HFFc6 (cell line): ENCODE measurements around the gene ONECUT2. TPM values are rescaled to one million over a fixed set of nuclear protein-coding genes. Genes with fewer than 3 reads are reported as not detected.

ENCODE experiments used
- DNase-seq: peaks from one replicate; pipeline ENCODE4 v3.0.0-alpha.2; 2018
- H3K27ac Mint-ChIP-seq: 2 replicates; pipeline ENCODE4 v1.8.0; 2020; ENCODE audit warnings: mild to moderate bottlenecking, mixed read lengths
- H3K27me3 Mint-ChIP-seq: 2 replicates; pipeline ENCODE4 v1.8.0; 2021; ENCODE audit warnings: mild to moderate bottlenecking, moderate library complexity, mixed read lengths; ENCODE audit not compliant: insufficient read depth
- H3K36me3 Mint-ChIP-seq: 2 replicates; pipeline ENCODE4 v1.8.0; 2021; ENCODE audit warnings: low read depth, mixed read lengths
- H3K4me1 Mint-ChIP-seq: 2 replicates; pipeline ENCODE4 v1.8.0; 2020; ENCODE audit warnings: low read depth, mixed read lengths
- H3K4me3 Mint-ChIP-seq: 2 replicates; pipeline ENCODE4 v1.8.0; 2020; ENCODE audit warnings: mild to moderate bottlenecking, moderate library complexity, mixed read lengths
- H3K9me3 Mint-ChIP-seq: 2 replicates; pipeline ENCODE4 v1.8.0; 2020; ENCODE audit warnings: mild to moderate bottlenecking, mixed read lengths
- CTCF ChIP-seq: fragments of 200-600 bp; sonication (generic); IDR thresholded peaks from 2 replicates; pipeline ENCODE4 v1.5.0; 2021; ENCODE audit warnings: antibody characterized with exemption, mild to moderate bottlenecking
- total RNA-seq, 6 experiments: library from RNA; stranded (reverse); fragmentation: NEBNext Ultra II Directional; extraction: Animal tissue kit (Norgen Biotek cat#: 25700); gene quantifications; 2 replicates in 1 of 6; 3 replicates in 5 of 6; pipeline ENCODE4 v1.2.3, GENCODE V29; 2021

The ONECUT2 gene
- total RNA-seq, 6 experiments from 2014 or later, result 0.10 to 0.40 (median 0.18) TPM

GRCh38 chr18:57475903-57476302 is 40.7 kb downstream of the ONECUT2 start:
- DNase-seq, result no peak
- H3K36me3 Mint-ChIP-seq, result no peaks in the 10 kb centered on the region
- no peaks in the 10 kb centered on the region for H3K4me1 Mint-ChIP-seq
- peaks cover 19% of the 10 kb centered on the region for H3K27me3 Mint-ChIP-seq
- H3K9me3 Mint-ChIP-seq, result no peaks in the 10 kb centered on the region
- H3K27ac Mint-ChIP-seq, result no peak overlapping the region
- no peak overlapping the region for H3K4me3 Mint-ChIP-seq
- no peak for TF ChIP-seq CTCF

GRCh38 chr18:57480733-57481132 is 45.6 kb downstream of the ONECUT2 start:
- H3K27ac Mint-ChIP-seq, result no peak overlapping the region
- TF ChIP-seq CTCF, result no peak
- peaks cover 6% of the 10 kb centered on the region for H3K27me3 Mint-ChIP-seq
- H3K36me3 Mint-ChIP-seq, result no peaks in the 10 kb centered on the region
- no peak for DNase-seq
- H3K9me3 Mint-ChIP-seq, result no peaks in the 10 kb centered on the region
- H3K4me3 Mint-ChIP-seq, result no peak overlapping the region
- no peaks in the 10 kb centered on the region for H3K4me1 Mint-ChIP-seq

GRCh38 chr18:57497372-57498294 is 62.5 kb downstream of the ONECUT2 start:
- no peaks in the 10 kb centered on the region for H3K9me3 Mint-ChIP-seq
- peak; percentile 32 for DNase-seq
- peaks cover 18% of the 10 kb centered on the region for H3K4me1 Mint-ChIP-seq
- no peaks in the 10 kb centered on the region for H3K36me3 Mint-ChIP-seq
- peak overlapping the region; percentile 39; the same call in 1 of the 2 replicates for H3K4me3 Mint-ChIP-seq
- peaks cover 3% of the 10 kb centered on the region for H3K27me3 Mint-ChIP-seq
- H3K27ac Mint-ChIP-seq, result no peak overlapping the region
- no peak for TF ChIP-seq CTCF

- H3K36me3 Mint-ChIP-seq, result no peaks in the 10 kb centered on the region
- DNase-seq, result no peak
- TF ChIP-seq CTCF, result no peak
- peaks cover 18% of the 10 kb centered on the region for H3K4me1 Mint-ChIP-seq
- H3K4me3 Mint-ChIP-seq, result no peak overlapping the region; the same call in 1 of the 2 replicates
- H3K27ac Mint-ChIP-seq, result no peak overlapping the region
- H3K27me3 Mint-ChIP-seq, result peaks cover 3% of the 10 kb centered on the region
- no peaks in the 10 kb centered on the region for H3K9me3 Mint-ChIP-seq
These were observed 63.6 kb downstream of the ONECUT2 start for GRCh38 chr18:57498682-57499256.

GRCh38 chr18:57502624-57503023 is 67.5 kb downstream of the ONECUT2 start:
- no peaks in the 10 kb centered on the region; the same call in none of the 2 replicates for H3K27me3 Mint-ChIP-seq
- DNase-seq, result no peak
- no peaks in the 10 kb centered on the region for H3K9me3 Mint-ChIP-seq

More at GRCh38 chr18:57502624-57503023, 67.5 kb downstream of the ONECUT2 start:
- Mint-ChIP-seq H3K36me3 (no peaks in the 10 kb centered on the region), H3K4me1 (peaks cover 10% of the 10 kb centered on the region), H3K4me3 (no peak overlapping the region), H3K27ac (no peak overlapping the region)
- TF ChIP-seq CTCF, result no peak
